ENCODE data around the gene NRG2. TPM values are rescaled to one million over a fixed set of nuclear protein-coding genes. Genes with fewer than 3 reads are reported as not detected.

NRG2 gene
- total and polyA plus RNA-seq, 2 of the 8 experiments (the other 6 are each of a cell fraction or from before 2014, with no cell fraction given), result 0.27 to 0.54 TPM

GRCh38 chr5:139946006-139946405 is 97.1 kb downstream of the NRG2 start (continued):
- no peak for TF ChIP-seq TAF7 (optimal IDR thresholded peaks at IDR 0.05; ENCODE audit: borderline replicate concordance, low read depth, low read length)
- no peak for TF ChIP-seq ASH2L (IDR thresholded peaks at IDR 0.05; ENCODE audit: low read length)
- no peak for TF ChIP-seq TAF1 (IDR thresholded peaks at IDR 0.05; ENCODE audit: low read depth, low read length)

Measured in H1 (cell line).